SK-N-SH treated with all-trans-retinoic acid at 6 μM for 48 hours (cell line): ENCODE results near the gene CNTN2.

ENCODE experiments used
- ARNTL ChIP-seq: fragments of 450-650 bp; formaldehyde crosslinking; IDR thresholded peaks from 2 replicates; pipeline ENCODE4 v1.5.0; 2020; ENCODE audit warnings: low read depth, mild to moderate bottlenecking, moderate library complexity, borderline replicate concordance
- CSRNP3 ChIP-seq: fragments of 250-450 bp; sonication (Bioruptor Pico); IDR thresholded peaks from 2 replicates; pipeline ENCODE4 v1.5.1; 2021; ENCODE audit warnings: mild to moderate bottlenecking, moderate library complexity
- ESRRG ChIP-seq: fragments of 250-450 bp; sonication (Bioruptor Pico); IDR thresholded peaks from 2 replicates; pipeline ENCODE4 v1.6.1; 2021; ENCODE audit warnings: mild to moderate bottlenecking
- RARB ChIP-seq: fragments of 250-450 bp; sonication (Bioruptor Pico); IDR thresholded peaks from 2 replicates; pipeline ENCODE4 v1.8.0; 2021; ENCODE audit warnings: mild to moderate bottlenecking, moderate library complexity
- TCF4 ChIP-seq: fragments of 250-450 bp; sonication (Bioruptor Pico); IDR thresholded peaks from 2 replicates; pipeline ENCODE4 v1.8.0; 2021; ENCODE audit warnings: mild to moderate bottlenecking, moderate library complexity, borderline replicate concordance
- TF ChIP-seq, protein P1 (sequence below): fragments of 250-450 bp; sonication (Bioruptor Pico); IDR thresholded peaks from 2 replicates; pipeline ENCODE4 v1.8.0; 2020; ENCODE audit warnings: mild to moderate bottlenecking, moderate library complexity, borderline replicate concordance

GRCh38 chr1:205073511-205073910 is 30.5 kb downstream of the CNTN2 start:
- TF ChIP-seq RARB (CRISPR knock-in tag) (no peak), TCF4 (no peak), ARNTL (no peak), ESRRG (CRISPR knock-in tag) (no peak), CSRNP3 (CRISPR knock-in tag) (no peak)
- TF ChIP-seq, protein P1, sequence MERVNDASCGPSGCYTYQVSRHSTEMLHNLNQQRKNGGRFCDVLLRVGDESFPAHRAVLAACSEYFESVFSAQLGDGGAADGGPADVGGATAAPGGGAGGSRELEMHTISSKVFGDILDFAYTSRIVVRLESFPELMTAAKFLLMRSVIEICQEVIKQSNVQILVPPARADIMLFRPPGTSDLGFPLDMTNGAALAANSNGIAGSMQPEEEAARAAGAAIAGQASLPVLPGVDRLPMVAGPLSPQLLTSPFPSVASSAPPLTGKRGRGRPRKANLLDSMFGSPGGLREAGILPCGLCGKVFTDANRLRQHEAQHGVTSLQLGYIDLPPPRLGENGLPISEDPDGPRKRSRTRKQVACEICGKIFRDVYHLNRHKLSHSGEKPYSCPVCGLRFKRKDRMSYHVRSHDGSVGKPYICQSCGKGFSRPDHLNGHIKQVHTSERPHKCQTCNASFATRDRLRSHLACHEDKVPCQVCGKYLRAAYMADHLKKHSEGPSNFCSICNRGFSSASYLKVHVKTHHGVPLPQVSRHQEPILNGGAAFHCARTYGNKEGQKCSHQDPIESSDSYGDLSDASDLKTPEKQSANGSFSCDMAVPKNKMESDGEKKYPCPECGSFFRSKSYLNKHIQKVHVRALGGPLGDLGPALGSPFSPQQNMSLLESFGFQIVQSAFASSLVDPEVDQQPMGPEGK (CRISPR knock-in tag), result no peak
